Measurements from ENCODE around the gene IGF2BP1.

- no peak for TF ChIP-seq CTCF (IDR thresholded peaks at IDR 0.05; ENCODE audit: low read length)
- TF ChIP-seq EZH2phosphoT487 (IDR thresholded peaks at IDR 0.05; ENCODE audit: low read length): no peak
- no peak for TF ChIP-seq EZH2 (optimal IDR thresholded peaks at IDR 0.05; ENCODE audit: low read depth, low read length)
Measured at GRCh38 chr17:49028271-49028670, 31.1 kb downstream of the IGF2BP1 start.
